Hematopoietic multipotent progenitor cell (in vitro differentiated cells): ENCODE measurements around the gene CALCR. TPM values are rescaled to one million over a fixed set of nuclear protein-coding genes. Genes with fewer than 3 reads are reported as not detected.
"Not testable (repeated sequence)": the region's sequence is repeated elsewhere in the genome, so short reads cannot be mapped to it uniquely, and the experiment has no call there.

ENCODE experiments used
- DNase-seq, 3 donors: peaks; one replicate each; pipeline ENCODE4 v3.0.0-alpha.2; 2011 to 2015; ENCODE audit warnings: low read depth in 2 of 3, low spot score in 2 of 3
- total RNA-seq: library from RNA; depleted of rRNA; stranded (reverse); fragments of >200 nt; gene quantifications from one replicate; pipeline ENCODE4 v1.2.3, GENCODE V29; 2012

CALCR gene
- not detected for total RNA-seq

- DNase-seq = peak in 1 of 3 donors; percentile 24
Measured at GRCh38 chr7:93574646-93575554, at the start of gene CALCR. Gene CALCR, minus strand, starts transcription at chr7:93574724. Its CDS starts 87,743 bp downstream, at chr7:93486981.

- DNase-seq = no peak
Measured at GRCh38 chr7:93623816-93624215, 49.3 kb upstream of the CALCR start.

GRCh38 chr7:93622036-93623033 lies 47.8 kb upstream of the CALCR start:
- peak in 2 of 3 donors; percentile 5 to 13 for DNase-seq

- peak in 1 of 3 donors; percentile 21 for DNase-seq
Measured at GRCh38 chr7:93620864-93621263, 46.3 kb upstream of the CALCR start.

- DNase-seq = no peak
Measured at GRCh38 chr7:93620057-93620456, 45.5 kb upstream of the CALCR start.

GRCh38 chr7:93601363-93601762 lies 26.8 kb upstream of the CALCR start:
- DNase-seq = no peak

GRCh38 chr7:93594250-93594649 lies 19.7 kb upstream of the CALCR start:
- no peak for DNase-seq

- no peak for DNase-seq
Measured at GRCh38 chr7:93592588-93593266, 18.2 kb upstream of the CALCR start.

GRCh38 chr7:93591224-93592050 lies 16.9 kb upstream of the CALCR start:
- DNase-seq = not testable (repeated sequence)

GRCh38 chr7:93586479-93586865 lies 11.9 kb upstream of the CALCR start:
- DNase-seq = not testable (repeated sequence)

GRCh38 chr7:93585694-93586478 lies 11.4 kb upstream of the CALCR start:
- DNase-seq = not testable (repeated sequence)

GRCh38 chr7:93579431-93579830 lies 4.9 kb upstream of the CALCR start:
- DNase-seq = no peak

GRCh38 chr7:93578762-93579161 lies 4.2 kb upstream of the CALCR start:
- no peak for DNase-seq

- no peak for DNase-seq
Measured at GRCh38 chr7:93575555-93576399, 1.3 kb upstream of the CALCR start.

GRCh38 chr7:93574269-93574645 lies 267 bp downstream of the CALCR start:
- no peak for DNase-seq

- DNase-seq = no peak
Measured at GRCh38 chr7:93569189-93569588, 5.3 kb downstream of the CALCR start.

GRCh38 chr7:93566876-93567275 lies 7.6 kb downstream of the CALCR start:
- DNase-seq = no peak

- DNase-seq = peak in 1 of 3 donors; percentile 27
Measured at GRCh38 chr7:93563584-93563983, 10.9 kb downstream of the CALCR start.
